Lung (tissue), 12 donors: ENCODE results near the gene ACACB. TPM values are rescaled to one million over a fixed set of nuclear protein-coding genes. Genes with fewer than 3 reads are reported as not detected.

ENCODE experiments used
- ATAC-seq: fragments of 200-7000 bp; cut with Tn5 transposase; one replicate; pipeline ENCODE4 v1.9.1; 2020; ENCODE audit warnings: moderate number of reproducible peaks; ENCODE audit not compliant: insufficient read depth, low FRiP score
- DNase-seq, 3 donors: peaks; one replicate each; pipeline ENCODE4 v3.0.0-alpha.2; 2013 to 2017
- H3K27ac ChIP-seq, 2 donors: one replicate each; pipeline ENCODE4 v1.5.1; 2013; ENCODE audit warnings: mild to moderate bottlenecking in 2 of 2, moderate library complexity in 2 of 2, control low read depth in 1 of 2, inconsistent platforms in 1 of 2, low read depth in 1 of 2, low read length in 1 of 2
- H3K27me3 ChIP-seq, 3 donors: one replicate each; pipeline ENCODE4 v1.5.1; 2013; ENCODE audit warnings: low read length in 2 of 3; ENCODE audit not compliant: control insufficient read depth in 3 of 3, insufficient read depth in 3 of 3
- H3K36me3 ChIP-seq, 4 donors: one replicate each; pipeline ENCODE4 v1.5.1; 2013; ENCODE audit warnings: low read length in 4 of 4, mild to moderate bottlenecking in 1 of 4, moderate library complexity in 1 of 4; ENCODE audit not compliant: control insufficient read depth in 4 of 4, insufficient read depth in 4 of 4
- H3K4me1 ChIP-seq, 5 donors: one replicate each; pipeline ENCODE4 v1.5.1; 2013; ENCODE audit warnings: low read length in 5 of 5, mild to moderate bottlenecking in 2 of 5, moderate library complexity in 1 of 5; ENCODE audit not compliant: control insufficient read depth in 5 of 5, insufficient read depth in 5 of 5
- H3K4me3 ChIP-seq: one replicate; pipeline ENCODE4 v1.5.1; 2013; ENCODE audit warnings: mild to moderate bottlenecking, control low read depth, moderate library complexity
- H3K9ac ChIP-seq, 2 donors: one replicate each; pipeline ENCODE4 v1.5.1; 2013; ENCODE audit warnings: low read length in 2 of 2, control low read depth in 1 of 2; ENCODE audit not compliant: insufficient read depth in 1 of 2
- H3K9me3 ChIP-seq, 4 donors: one replicate each; pipeline ENCODE4 v1.5.1; 2013; ENCODE audit warnings: low read length in 3 of 4, mild to moderate bottlenecking in 1 of 4, moderate library complexity in 1 of 4; ENCODE audit not compliant: control insufficient read depth in 4 of 4, insufficient read depth in 3 of 4
- CTCF ChIP-seq: IDR thresholded peaks from 2 replicates; pipeline ENCODE4 v1.5.1; 2012; ENCODE audit warnings: mild to moderate bottlenecking; ENCODE audit errors: control extremely low read depth, extremely low read depth
- WGBS, 2 donors: extraction: QIAGEN DNeasy Blood & Tissue Kit; methylation state at CpG; one replicate each; pipeline ENCODE4 v1.1.7; 2013; 5-methylcytosine and 5-hydroxymethylcytosine counted together
- polyA plus RNA-seq, 2 donors: library from polyadenylated mRNA; stranded (reverse); fragments of 200-250 nt; gene quantifications; one replicate each; pipeline ENCODE4 v1.2.1, GENCODE V29; 2013
- total RNA-seq, 2 donors: library from RNA; depleted of rRNA in 1 of 2; stranded (reverse); fragments of >200 nt in 1 of 2; gene quantifications; one replicate each; pipeline ENCODE4 v1.2.1, GENCODE V29; 2014 to 2021
- donor health status: control.
- donor health status: control.
- donor health status: Bipolar disorder and iron deficiency.
- donor health status: healthy.
- donor health status: DM: yes; HTN: yes; CAD: no.

ACACB gene
- total and polyA plus RNA-seq, 4 donors = 2.9 to 24.5 (median 18.2) TPM

GRCh38 chr12:109160873-109161272, 44.5 kb downstream of the ACACB start:
- DNase-seq = no peak
- Histone ChIP-seq H3K27ac (peak overlapping the region; percentile 46 to 95), H3K36me3 (no peaks in the 10 kb centered on the region), H3K4me3 (no peak overlapping the region), H3K27me3 (no peaks in the 10 kb centered on the region), H3K4me1 (peaks cover 0 to 23% (median 12%) of the 10 kb centered on the region in 5 donors), H3K9me3 (peaks cover 0 to 9% (median 0%) of the 10 kb centered on the region in 4 donors), H3K9ac (no peak overlapping the region)
- TF ChIP-seq CTCF = no peak
- ATAC-seq = no peak
- 74 to 84% methylated on average over 4 of the region's 4 CpGs for WGBS, 2 donors

DNA sequence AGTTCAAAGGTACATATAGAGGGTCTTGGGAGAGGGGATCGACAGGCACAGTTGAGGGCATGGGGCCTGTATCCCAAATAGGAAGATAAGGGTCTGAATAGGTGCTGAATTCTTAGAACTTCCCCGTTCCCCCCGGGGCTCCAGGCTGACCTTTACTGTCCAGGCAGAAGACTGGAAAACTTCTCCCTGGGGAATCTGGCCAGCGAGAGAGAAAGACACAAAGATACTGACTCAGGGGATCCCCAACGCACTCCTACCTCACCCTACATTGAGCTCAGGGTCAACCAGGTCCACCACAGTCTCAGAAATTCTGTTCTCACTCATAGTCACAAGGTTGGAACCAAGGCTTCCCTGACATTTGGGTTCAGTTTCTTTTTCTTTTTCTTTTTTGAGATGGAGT, 46.2 kb downstream of the ACACB start:
- WGBS, 2 donors = 84 to 95% methylated on average over 5 of the region's 5 CpGs
- no peak for DNase-seq
- no peak for TF ChIP-seq CTCF
- Histone ChIP-seq H3K4me1 (peaks cover 0 to 19% (median 8%) of the 10 kb centered on the region in 5 donors), H3K36me3 (peaks cover 3 to 5% (median 4%) of the 10 kb centered on the region in 4 donors), H3K4me3 (no peak overlapping the region), H3K27me3 (no peaks in the 10 kb centered on the region), H3K9me3 (peaks cover 0 to 9% (median 0%) of the 10 kb centered on the region in 4 donors), H3K27ac (peak overlapping the region in 1 of 2 donors; percentile 55), H3K9ac (no peak overlapping the region)
- ATAC-seq = no peak

- Histone ChIP-seq H3K9ac (no peak overlapping the region), H3K27me3 (no peaks in the 10 kb centered on the region), H3K4me1 (peaks cover 0 to 22% (median 3%) of the 10 kb centered on the region in 5 donors), H3K36me3 (peaks cover 5 to 11% (median 8%) of the 10 kb centered on the region in 4 donors), H3K4me3 (no peak overlapping the region), H3K9me3 (peaks cover 0 to 9% (median 0%) of the 10 kb centered on the region in 4 donors), H3K27ac (peak overlapping the region in 1 of 2 donors; percentile 55)
- no peak for ATAC-seq
- TF ChIP-seq CTCF = no peak
- DNase-seq = no peak
- 44 to 57% methylated on average over 6 of the region's 6 CpGs for WGBS, 2 donors
Measured at GRCh38 chr12:109163167-109163566, 46.8 kb downstream of the ACACB start.

- no peak overlapping the region for H3K9ac ChIP-seq
- TF ChIP-seq CTCF = no peak
- no peak for DNase-seq
- no peaks in the 10 kb centered on the region for H3K27me3 ChIP-seq
- peaks cover 0 to 13% (median 2%) of the 10 kb centered on the region in 4 donors for H3K9me3 ChIP-seq
- no peak overlapping the region for H3K27ac ChIP-seq
- H3K4me3 ChIP-seq = no peak overlapping the region
- no peak for ATAC-seq
- peaks cover 0 to 14% (median 0%) of the 10 kb centered on the region in 5 donors for H3K4me1 ChIP-seq
- WGBS, 2 donors = 93 to 100% methylated on average over 1 of the region's 1 CpG
- H3K36me3 ChIP-seq = peaks cover 9 to 23% (median 18%) of the 10 kb centered on the region in 4 donors
Measured at GRCh38 chr12:109165599-109165998, 49.2 kb downstream of the ACACB start.
